Liver (tissue), 9 donors: Measurements from ENCODE around the gene CELSR1. TPM values are rescaled to one million over a fixed set of nuclear protein-coding genes. Genes with fewer than 3 reads are reported as not detected.
"Not testable (repeated sequence)": the region's sequence is repeated elsewhere in the genome, so short reads cannot be mapped to it uniquely, and the experiment has no call there.

Experiments
- DNase-seq: peaks from one replicate; pipeline ENCODE4 v3.0.0-alpha.2; 2017; ENCODE audit warnings: low spot score
- H3K27ac ChIP-seq, 2 donors: one replicate each; pipeline ENCODE4 v1.7.0; 2013; ENCODE audit warnings: inconsistent platforms in 2 of 2, low read length in 2 of 2, control low read depth in 1 of 2, low read depth in 1 of 2, mild to moderate bottlenecking in 1 of 2
- H3K27me3 ChIP-seq, 4 donors: one replicate each; pipeline versions ENCODE4 v1.6.1 to v1.7.0; 2013; ENCODE audit warnings: low read length in 3 of 4, inconsistent platforms in 1 of 4, mild to moderate bottlenecking in 1 of 4, moderate library complexity in 1 of 4; ENCODE audit not compliant: control insufficient read depth in 4 of 4, insufficient read depth in 4 of 4
- H3K36me3 ChIP-seq, 4 donors: one replicate each; pipeline versions ENCODE4 v1.6.1 to v1.7.0; 2013; ENCODE audit warnings: low read length in 3 of 4, mild to moderate bottlenecking in 3 of 4, low read depth in 1 of 4, moderate library complexity in 1 of 4; ENCODE audit not compliant: control insufficient read depth in 4 of 4, insufficient read depth in 3 of 4
- H3K4me1 ChIP-seq, 4 donors: one replicate each; pipeline versions ENCODE4 v1.6.1 to v1.7.0; 2013; ENCODE audit warnings: low read length in 3 of 4, mild to moderate bottlenecking in 3 of 4, moderate library complexity in 1 of 4; ENCODE audit not compliant: control insufficient read depth in 4 of 4, insufficient read depth in 4 of 4
- H3K4me3 ChIP-seq, 3 donors: one replicate each; pipeline versions ENCODE4 v1.6.1 to v1.7.0; 2013; ENCODE audit warnings: low read length in 3 of 3, control low read depth in 1 of 3, low read depth in 1 of 3, mild to moderate bottlenecking in 1 of 3
- H3K9ac ChIP-seq, 2 donors: one replicate each; pipeline ENCODE4 v1.7.0; 2013; ENCODE audit warnings: low read length in 2 of 2, mild to moderate bottlenecking in 2 of 2, moderate library complexity in 2 of 2, control low read depth in 1 of 2, low read depth in 1 of 2
- H3K9me3 ChIP-seq, 4 donors: one replicate each; pipeline versions ENCODE4 v1.6.1 to v1.7.0; 2013; ENCODE audit warnings: low read length in 3 of 4; ENCODE audit not compliant: control insufficient read depth in 4 of 4
- FOXA1 ChIP-seq: IDR thresholded peaks from 2 replicates; pipeline ENCODE4 v1.6.1; 2016; ENCODE audit warnings: antibody characterized with exemption
- GABPA ChIP-seq, 2 donors: IDR thresholded peaks in 1 of 2; conservative IDR thresholded peaks in 1 of 2; 2 replicates each; pipeline ENCODE4 v1.6.1; 2016; ENCODE audit warnings: antibody characterized with exemption in 2 of 2, mild to moderate bottlenecking in 1 of 2, moderate library complexity in 1 of 2
- HNF4A ChIP-seq, 2 donors: conservative IDR thresholded peaks; 2 replicates each; pipeline ENCODE4 v1.6.1; 2016; ENCODE audit warnings: antibody characterized with exemption in 2 of 2, mild to moderate bottlenecking in 2 of 2
- HNF4G ChIP-seq: IDR thresholded peaks from 2 replicates; pipeline ENCODE4 v1.6.1; 2016; ENCODE audit warnings: antibody characterized with exemption
- NR2F2 ChIP-seq: IDR thresholded peaks from 2 replicates; pipeline ENCODE4 v1.6.1; 2016; ENCODE audit warnings: antibody characterized with exemption
- RAD21 ChIP-seq, 2 donors: IDR thresholded peaks; 2 replicates each; pipeline ENCODE4 v1.6.1; 2016; ENCODE audit warnings: antibody characterized with exemption in 2 of 2, mild to moderate bottlenecking in 2 of 2
- TAF1 ChIP-seq: conservative IDR thresholded peaks from 2 replicates; pipeline ENCODE4 v1.6.1; 2016; ENCODE audit warnings: antibody characterized with exemption, mild to moderate bottlenecking
- YY1 ChIP-seq: IDR thresholded peaks from 2 replicates; pipeline ENCODE4 v1.6.1; 2016; ENCODE audit warnings: antibody characterized with exemption, mild to moderate bottlenecking
- WGBS: extraction: QIAGEN DNeasy Blood & Tissue Kit; methylation state at CpG from one replicate; pipeline ENCODE4 v1.1.7; 2013; 5-methylcytosine and 5-hydroxymethylcytosine counted together
- polyA plus RNA-seq, 2 donors: library from polyadenylated mRNA; stranded (reverse) in 1 of 2; unstranded in 1 of 2; fragments of 200-250 nt in 1 of 2; fragments of >200 nt in 1 of 2; fragmentation: Nextera tagmentation in 1 of 2; extraction: Ambion mirVana in 1 of 2; gene quantifications; one replicate each; pipeline versions ENCODE4 v1.2.1 to v1.2.3, GENCODE V29; 2013 to 2015
- total RNA-seq, 2 donors: library from RNA; depleted of rRNA; stranded (reverse); fragments of >200 nt; gene quantifications; one replicate each; pipeline ENCODE4 v1.2.3, GENCODE V29; 2014
- TF ChIP-seq, protein P1 (sequence below): IDR thresholded peaks from 2 replicates; pipeline ENCODE4 v1.6.1; 2016; ENCODE audit warnings: antibody characterized with exemption, mild to moderate bottlenecking
- TF ChIP-seq, protein P2 (sequence below): IDR thresholded peaks from 2 replicates; pipeline ENCODE4 v1.6.1; 2016; ENCODE audit warnings: antibody characterized with exemption
- TF ChIP-seq, protein P3 (sequence below): IDR thresholded peaks from 2 replicates; pipeline ENCODE4 v1.6.1; 2016; ENCODE audit warnings: antibody characterized with exemption
- TF ChIP-seq, protein P4 (sequence below): IDR thresholded peaks from 2 replicates; pipeline ENCODE4 v1.6.1; 2016; ENCODE audit warnings: antibody characterized with exemption
- TF ChIP-seq, protein P5 (sequence below): fragments of 150-350 bp; IDR thresholded peaks from 2 replicates; pipeline ENCODE4 v1.5.1; 2017; ENCODE audit warnings: improper control_type of control experiment, low read depth, low read length; ENCODE audit not compliant: missing input control
- donor health status: healthy.
- donor health status: healthy.
- donor health status: healthy.
- donor health status: healthy.
- donor health status: healthy.

CELSR1 gene
- total and polyA plus RNA-seq, 4 donors = 0.37 to 1.6 (median 1.3) TPM

DNA sequence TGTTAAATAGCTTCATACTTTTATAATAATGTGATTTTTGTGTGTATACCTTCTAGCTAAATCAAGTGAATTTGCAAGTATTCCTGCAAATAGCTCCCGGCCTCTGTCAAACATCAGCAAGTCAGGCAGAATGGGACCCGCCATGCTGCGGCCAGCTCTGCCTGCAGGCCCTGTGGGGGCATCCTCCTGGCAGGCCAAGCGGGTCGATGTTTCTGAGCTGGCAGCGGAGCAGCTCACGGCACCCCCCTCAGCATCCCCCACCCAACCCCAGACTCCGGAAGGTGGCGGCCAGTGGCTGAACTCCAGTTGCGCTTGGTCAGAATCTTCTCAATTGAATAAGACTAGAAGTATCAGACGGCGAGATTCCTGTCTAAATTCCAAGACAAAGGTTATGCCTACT is 221.4 kb downstream of the CELSR1 start:
- TF ChIP-seq HNF4A (conservative IDR thresholded peaks at IDR 0.05) (no peak), FOXA1 (no peak), NR2F2 (no peak), GABPA (IDR thresholded peaks at IDR 0.05 in 1 of 2, conservative IDR thresholded peaks at IDR 0.05 in 1 of 2) (no peak), TAF1 (no peak), YY1 (no peak), HNF4G (no peak), RAD21 (IDR thresholded peaks at IDR 0.05) (no peak)
- TF ChIP-seq, protein P1, sequence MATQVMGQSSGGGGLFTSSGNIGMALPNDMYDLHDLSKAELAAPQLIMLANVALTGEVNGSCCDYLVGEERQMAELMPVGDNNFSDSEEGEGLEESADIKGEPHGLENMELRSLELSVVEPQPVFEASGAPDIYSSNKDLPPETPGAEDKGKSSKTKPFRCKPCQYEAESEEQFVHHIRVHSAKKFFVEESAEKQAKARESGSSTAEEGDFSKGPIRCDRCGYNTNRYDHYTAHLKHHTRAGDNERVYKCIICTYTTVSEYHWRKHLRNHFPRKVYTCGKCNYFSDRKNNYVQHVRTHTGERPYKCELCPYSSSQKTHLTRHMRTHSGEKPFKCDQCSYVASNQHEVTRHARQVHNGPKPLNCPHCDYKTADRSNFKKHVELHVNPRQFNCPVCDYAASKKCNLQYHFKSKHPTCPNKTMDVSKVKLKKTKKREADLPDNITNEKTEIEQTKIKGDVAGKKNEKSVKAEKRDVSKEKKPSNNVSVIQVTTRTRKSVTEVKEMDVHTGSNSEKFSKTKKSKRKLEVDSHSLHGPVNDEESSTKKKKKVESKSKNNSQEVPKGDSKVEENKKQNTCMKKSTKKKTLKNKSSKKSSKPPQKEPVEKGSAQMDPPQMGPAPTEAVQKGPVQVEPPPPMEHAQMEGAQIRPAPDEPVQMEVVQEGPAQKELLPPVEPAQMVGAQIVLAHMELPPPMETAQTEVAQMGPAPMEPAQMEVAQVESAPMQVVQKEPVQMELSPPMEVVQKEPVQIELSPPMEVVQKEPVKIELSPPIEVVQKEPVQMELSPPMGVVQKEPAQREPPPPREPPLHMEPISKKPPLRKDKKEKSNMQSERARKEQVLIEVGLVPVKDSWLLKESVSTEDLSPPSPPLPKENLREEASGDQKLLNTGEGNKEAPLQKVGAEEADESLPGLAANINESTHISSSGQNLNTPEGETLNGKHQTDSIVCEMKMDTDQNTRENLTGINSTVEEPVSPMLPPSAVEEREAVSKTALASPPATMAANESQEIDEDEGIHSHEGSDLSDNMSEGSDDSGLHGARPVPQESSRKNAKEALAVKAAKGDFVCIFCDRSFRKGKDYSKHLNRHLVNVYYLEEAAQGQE = no peak
- TF ChIP-seq, protein P2, sequence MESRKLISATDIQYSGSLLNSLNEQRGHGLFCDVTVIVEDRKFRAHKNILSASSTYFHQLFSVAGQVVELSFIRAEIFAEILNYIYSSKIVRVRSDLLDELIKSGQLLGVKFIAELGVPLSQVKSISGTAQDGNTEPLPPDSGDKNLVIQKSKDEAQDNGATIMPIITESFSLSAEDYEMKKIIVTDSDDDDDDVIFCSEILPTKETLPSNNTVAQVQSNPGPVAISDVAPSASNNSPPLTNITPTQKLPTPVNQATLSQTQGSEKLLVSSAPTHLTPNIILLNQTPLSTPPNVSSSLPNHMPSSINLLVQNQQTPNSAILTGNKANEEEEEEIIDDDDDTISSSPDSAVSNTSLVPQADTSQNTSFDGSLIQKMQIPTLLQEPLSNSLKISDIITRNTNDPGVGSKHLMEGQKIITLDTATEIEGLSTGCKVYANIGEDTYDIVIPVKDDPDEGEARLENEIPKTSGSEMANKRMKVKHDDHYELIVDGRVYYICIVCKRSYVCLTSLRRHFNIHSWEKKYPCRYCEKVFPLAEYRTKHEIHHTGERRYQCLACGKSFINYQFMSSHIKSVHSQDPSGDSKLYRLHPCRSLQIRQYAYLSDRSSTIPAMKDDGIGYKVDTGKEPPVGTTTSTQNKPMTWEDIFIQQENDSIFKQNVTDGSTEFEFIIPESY = no peak
- TF ChIP-seq, protein P3, sequence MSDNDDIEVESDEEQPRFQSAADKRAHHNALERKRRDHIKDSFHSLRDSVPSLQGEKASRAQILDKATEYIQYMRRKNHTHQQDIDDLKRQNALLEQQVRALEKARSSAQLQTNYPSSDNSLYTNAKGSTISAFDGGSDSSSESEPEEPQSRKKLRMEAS = no peak
- TF ChIP-seq, protein P4, sequence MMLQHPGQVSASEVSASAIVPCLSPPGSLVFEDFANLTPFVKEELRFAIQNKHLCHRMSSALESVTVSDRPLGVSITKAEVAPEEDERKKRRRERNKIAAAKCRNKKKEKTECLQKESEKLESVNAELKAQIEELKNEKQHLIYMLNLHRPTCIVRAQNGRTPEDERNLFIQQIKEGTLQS = no peak
- TF ChIP-seq, protein P5, sequence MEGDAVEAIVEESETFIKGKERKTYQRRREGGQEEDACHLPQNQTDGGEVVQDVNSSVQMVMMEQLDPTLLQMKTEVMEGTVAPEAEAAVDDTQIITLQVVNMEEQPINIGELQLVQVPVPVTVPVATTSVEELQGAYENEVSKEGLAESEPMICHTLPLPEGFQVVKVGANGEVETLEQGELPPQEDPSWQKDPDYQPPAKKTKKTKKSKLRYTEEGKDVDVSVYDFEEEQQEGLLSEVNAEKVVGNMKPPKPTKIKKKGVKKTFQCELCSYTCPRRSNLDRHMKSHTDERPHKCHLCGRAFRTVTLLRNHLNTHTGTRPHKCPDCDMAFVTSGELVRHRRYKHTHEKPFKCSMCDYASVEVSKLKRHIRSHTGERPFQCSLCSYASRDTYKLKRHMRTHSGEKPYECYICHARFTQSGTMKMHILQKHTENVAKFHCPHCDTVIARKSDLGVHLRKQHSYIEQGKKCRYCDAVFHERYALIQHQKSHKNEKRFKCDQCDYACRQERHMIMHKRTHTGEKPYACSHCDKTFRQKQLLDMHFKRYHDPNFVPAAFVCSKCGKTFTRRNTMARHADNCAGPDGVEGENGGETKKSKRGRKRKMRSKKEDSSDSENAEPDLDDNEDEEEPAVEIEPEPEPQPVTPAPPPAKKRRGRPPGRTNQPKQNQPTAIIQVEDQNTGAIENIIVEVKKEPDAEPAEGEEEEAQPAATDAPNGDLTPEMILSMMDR = no peak
- DNase-seq = no peak
- 95% methylated on average over 12 of the region's 12 CpGs for whole genome bisulfite sequencing

DNA sequence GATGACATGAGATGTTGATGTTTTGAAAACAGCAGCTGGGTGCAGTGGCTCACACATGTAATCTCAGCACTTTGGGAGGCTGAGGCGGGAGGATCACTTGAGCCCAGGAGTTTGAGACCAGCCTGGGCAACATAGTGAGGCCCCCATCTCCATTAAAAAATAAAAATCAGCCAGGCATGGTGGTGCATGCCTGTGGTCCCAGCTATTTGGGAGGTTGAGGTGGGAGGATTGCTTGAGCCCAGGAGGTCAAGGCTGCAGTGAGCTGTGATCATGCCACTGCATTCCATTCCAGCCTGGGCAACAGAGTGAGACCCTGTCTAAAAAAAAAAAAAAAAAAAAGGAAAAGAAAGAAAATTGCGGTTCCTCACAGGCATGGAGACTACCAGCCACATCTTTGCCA is 224.6 kb downstream of the CELSR1 start:
- DNase-seq, H3K27me3 ChIP-seq, H3K9me3 ChIP-seq, H3K27ac ChIP-seq, H3K9ac ChIP-seq, H3K4me3 ChIP-seq, H3K4me1 ChIP-seq, H3K36me3 ChIP-seq: not testable (repeated sequence)
- 100% methylated on average over 2 of the region's 2 CpGs for WGBS

More for the DNA sequence above, 221.4 kb downstream of the CELSR1 start:
- Histone ChIP-seq H3K27ac (no peak overlapping the region), H3K9ac (no peak overlapping the region), H3K4me1 (peaks cover 0 to 4% (median 2%) of the 10 kb centered on the region in 4 donors), H3K27me3 (no peaks in the 10 kb centered on the region), H3K9me3 (no peaks in the 10 kb centered on the region), H3K36me3 (no peaks in the 10 kb centered on the region), H3K4me3 (no peak overlapping the region)
